Measurements from ENCODE around the gene ALDH3A2.
"Not testable (repeated sequence)": the region's sequence is repeated elsewhere in the genome, so short reads cannot be mapped to it uniquely, and the experiment has no call there.

The ALDH3A2 gene

DNA sequence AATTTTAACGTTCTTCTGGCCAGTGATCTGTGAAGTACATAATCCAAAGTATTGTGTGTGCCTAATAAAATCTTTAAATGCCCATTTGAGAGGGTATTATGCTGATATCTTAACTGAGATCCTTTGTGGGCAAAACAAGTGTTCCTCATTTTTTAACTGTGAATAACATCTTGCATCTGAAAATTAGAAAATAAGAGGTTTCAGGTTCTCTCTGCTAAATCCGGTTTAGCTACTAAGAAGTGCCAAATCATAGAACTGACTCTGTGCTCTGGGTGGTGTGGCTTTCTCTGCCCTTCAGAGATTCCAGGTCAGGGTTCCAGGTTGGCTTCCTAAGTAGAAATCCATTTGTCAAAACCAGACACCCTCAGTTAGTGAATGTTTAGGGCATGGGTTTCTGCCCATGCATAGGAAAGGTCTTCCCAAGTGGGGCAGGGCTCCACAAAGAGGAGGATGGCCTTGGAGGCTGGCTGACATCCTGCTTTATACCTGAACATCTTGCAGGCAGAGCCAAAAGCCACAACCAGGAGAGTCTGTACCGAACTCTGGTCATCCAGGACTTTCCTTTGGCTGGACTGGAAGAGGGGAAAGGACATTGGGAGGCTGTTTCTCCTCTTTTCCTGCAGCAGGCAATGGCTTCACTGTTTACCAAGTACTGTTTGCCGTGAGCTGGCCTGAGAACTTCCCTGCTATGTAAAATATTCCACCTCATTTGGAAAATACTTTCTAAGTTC is 8.5 kb downstream of the ALDH3A2 start:
- Histone ChIP-seq H3K36me3 (ENCODE audit: insufficient read depth, low read length) (peaks cover 34% of the 10 kb centered on the region), H3K9ac (ENCODE audit: low read depth, low read length) (no peak overlapping the region), H3K4me1 (ENCODE audit: insufficient read depth, low read length) (no peaks in the 10 kb centered on the region), H3K9me3 (ENCODE audit: control insufficient read depth, insufficient read depth, low read length) (no peaks in the 10 kb centered on the region; the same call in 1 of the 2 replicates)

DNA sequence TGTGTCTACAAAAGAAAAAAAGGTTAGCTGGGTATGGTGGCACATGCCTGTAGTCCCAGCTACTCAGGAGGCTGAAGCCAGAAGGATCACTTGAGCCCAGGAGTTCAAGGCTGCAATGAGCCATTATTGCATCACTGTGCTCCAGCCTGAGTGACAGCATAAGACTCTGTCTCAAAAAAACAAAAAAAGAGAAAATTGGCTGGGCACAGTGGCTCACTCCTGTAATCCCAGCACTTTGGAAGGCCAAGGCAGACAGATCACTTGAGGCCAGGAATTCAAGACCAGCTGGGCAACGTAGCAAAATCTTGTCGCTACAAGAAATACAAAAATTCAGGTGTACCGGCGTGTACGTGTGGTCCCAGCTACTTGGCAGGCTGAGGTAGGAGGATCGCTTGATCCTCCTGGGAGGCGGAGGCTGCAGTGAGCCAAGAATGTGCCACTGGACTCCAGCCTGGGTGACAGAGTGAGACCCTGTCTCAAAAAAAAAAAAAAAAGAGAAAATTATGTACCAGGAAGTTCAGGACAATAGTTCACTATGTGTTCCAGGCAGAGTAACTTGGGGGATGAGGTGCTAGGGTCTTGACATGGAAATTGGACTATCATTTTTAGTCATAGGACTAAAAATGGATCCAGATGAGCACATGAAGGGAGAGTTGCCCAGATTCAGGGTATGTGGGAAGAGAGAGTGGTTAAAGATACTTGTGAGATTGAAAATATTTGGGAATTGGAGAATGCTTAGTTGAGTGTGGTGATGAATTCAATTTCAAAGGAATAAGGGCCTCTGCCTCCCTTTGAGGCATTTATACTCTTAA is 11.0 kb downstream of the ALDH3A2 start:
- no peak overlapping the region for H3K9ac ChIP-seq (ENCODE audit: low read depth, low read length)
- peaks cover 44% of the 10 kb centered on the region for H3K36me3 ChIP-seq (ENCODE audit: insufficient read depth, low read length)
- H3K9me3 ChIP-seq (ENCODE audit: control insufficient read depth, insufficient read depth, low read length) = no peaks in the 10 kb centered on the region
- H3K4me1 ChIP-seq (ENCODE audit: insufficient read depth, low read length) = peaks cover 11% of the 10 kb centered on the region; the same call in 1 of the 2 replicates

DNA sequence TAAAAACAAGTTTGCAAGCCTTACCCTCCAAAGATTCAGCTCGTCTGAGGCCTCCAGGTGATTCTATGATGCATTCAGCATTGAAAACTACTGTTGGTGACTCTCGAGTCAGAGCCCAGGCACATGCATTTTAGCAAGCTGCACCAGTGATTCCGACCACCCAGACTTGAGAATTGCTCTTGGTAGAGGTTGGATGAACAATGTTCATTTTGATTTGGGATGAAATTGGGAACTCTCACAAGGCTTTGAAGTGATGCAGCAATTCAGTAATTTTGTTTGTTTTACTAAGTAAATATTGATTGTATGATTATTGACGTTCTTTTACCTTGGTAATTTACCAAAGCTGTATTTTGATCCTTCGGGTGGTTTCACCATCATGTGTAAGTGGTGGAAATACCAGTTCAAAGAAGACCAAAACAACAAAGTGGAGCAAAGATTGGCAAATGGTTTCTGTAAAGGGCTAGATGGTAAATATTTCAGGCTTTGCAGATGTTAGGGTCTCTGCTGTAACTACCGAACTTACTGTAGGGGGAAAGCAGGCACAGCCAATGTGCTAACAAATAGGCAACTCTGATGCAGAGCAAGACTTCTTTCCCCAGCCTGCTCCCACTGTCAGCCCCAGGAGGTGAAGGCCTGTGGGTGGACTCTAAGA is 11.8 kb downstream of the ALDH3A2 start:
- H3K9ac ChIP-seq (ENCODE audit: low read depth, low read length) = no peak overlapping the region
- peaks cover 42% of the 10 kb centered on the region for H3K36me3 ChIP-seq (ENCODE audit: insufficient read depth, low read length)
- H3K9me3 ChIP-seq (ENCODE audit: control insufficient read depth, insufficient read depth, low read length) = no peaks in the 10 kb centered on the region
- peaks cover 11% of the 10 kb centered on the region; the same call in 1 of the 2 replicates for H3K4me1 ChIP-seq (ENCODE audit: insufficient read depth, low read length)

DNA sequence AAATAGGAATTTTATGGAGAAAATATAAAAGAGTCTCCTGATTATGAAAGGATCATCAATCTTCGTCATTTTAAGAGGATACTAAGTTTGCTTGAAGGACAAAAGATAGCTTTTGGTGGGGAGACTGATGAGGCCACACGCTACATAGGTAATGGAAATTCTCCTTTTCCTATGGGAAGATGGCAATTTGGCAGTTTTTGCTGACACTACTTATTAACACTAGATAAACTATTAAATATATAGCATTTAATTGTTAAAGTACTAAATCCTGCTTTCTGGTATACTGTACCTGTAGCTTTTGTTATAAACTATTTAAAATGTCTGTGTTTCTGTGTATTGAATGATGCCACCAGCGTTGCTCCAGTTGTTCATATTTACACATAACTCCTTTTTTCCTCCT is 12.6 kb downstream of the ALDH3A2 start:
- Histone ChIP-seq H3K36me3 (ENCODE audit: insufficient read depth, low read length) (peaks cover 43% of the 10 kb centered on the region), H3K9me3 (ENCODE audit: control insufficient read depth, insufficient read depth, low read length) (no peaks in the 10 kb centered on the region), H3K9ac (ENCODE audit: low read depth, low read length) (no peak overlapping the region), H3K4me1 (ENCODE audit: insufficient read depth, low read length) (peaks cover 11% of the 10 kb centered on the region; the same call in 1 of the 2 replicates)

DNA sequence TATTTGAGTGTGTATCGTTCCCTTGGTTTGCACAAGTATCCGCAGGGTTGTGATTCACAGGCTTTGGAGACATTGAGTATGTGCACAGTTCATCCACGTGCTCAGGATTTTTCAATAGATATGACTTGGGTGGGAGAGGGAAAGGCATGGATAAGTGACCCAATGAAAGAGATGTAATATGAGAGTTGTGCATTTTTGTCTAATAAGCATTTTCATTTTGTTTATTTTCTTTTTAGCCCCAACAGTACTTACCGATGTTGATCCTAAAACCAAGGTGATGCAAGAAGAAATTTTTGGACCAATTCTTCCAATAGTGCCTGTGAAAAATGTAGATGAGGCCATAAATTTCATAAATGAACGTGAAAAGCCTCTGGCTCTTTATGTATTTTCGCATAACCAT is 14.5 kb downstream of the ALDH3A2 start:
- H3K9ac ChIP-seq (ENCODE audit: low read depth, low read length) = no peak overlapping the region
- peaks cover 33% of the 10 kb centered on the region for H3K36me3 ChIP-seq (ENCODE audit: insufficient read depth, low read length)
- H3K9me3 ChIP-seq (ENCODE audit: control insufficient read depth, insufficient read depth, low read length) = no peaks in the 10 kb centered on the region
- H3K4me1 ChIP-seq (ENCODE audit: insufficient read depth, low read length) = peaks cover 11% of the 10 kb centered on the region; the same call in 1 of the 2 replicates

DNA sequence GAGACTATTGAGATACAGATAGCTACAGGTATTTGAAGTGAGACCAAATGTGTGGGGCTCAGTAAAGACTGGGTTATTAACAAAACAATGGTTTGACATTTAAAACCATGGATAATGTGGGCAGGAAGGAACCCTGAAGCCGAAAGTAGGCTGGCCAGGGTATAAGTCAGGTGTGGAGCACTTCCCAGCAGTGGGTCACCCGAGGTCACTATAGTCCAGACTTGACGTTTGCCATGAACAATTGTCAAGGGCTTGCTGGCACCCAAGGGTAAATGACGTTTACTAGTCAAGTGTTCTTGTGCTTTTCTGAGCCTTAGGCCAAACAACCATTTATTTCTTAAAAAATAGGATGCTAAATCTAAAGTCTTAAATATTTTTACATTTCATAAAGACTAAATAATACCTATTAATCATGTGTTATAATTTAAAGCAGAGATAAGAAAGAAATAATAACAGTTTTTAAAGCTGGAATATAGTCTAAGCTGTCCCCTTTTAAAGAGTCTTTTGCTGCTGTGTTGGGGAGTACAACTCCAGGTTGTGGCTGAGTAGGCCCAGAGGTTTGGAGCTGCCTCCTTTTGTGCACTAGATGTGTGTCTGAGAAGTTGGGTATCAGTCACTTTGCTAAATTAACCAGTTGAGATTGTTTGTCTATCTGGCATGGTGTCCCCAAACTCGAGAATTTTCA is 15.7 kb downstream of the ALDH3A2 start:
- Histone ChIP-seq H3K36me3 (ENCODE audit: insufficient read depth, low read length) (peaks cover 33% of the 10 kb centered on the region), H3K9me3 (ENCODE audit: control insufficient read depth, insufficient read depth, low read length) (no peaks in the 10 kb centered on the region), H3K9ac (ENCODE audit: low read depth, low read length) (no peak overlapping the region), H3K4me1 (ENCODE audit: insufficient read depth, low read length) (peaks cover 11% of the 10 kb centered on the region; the same call in 1 of the 2 replicates)

DNA sequence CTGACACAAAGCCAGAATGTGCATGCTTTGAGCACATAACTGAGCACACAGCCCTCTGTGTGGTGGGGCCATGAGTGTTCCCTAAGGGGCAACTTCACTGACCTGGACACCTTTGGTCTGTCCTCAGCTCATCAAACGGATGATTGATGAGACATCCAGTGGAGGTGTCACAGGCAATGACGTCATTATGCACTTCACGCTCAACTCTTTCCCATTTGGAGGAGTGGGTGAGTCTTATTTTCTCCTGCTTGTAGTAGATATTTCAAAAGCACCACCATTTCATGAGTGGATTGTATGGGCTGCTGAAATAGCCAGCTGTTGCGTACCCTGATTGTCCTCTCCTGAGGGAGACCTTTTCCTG is 16.2 kb downstream of the ALDH3A2 start:
- H3K36me3 ChIP-seq (ENCODE audit: insufficient read depth, low read length) = peaks cover 32% of the 10 kb centered on the region
- no peaks in the 10 kb centered on the region for H3K9me3 ChIP-seq (ENCODE audit: control insufficient read depth, insufficient read depth, low read length)
- peaks cover 11% of the 10 kb centered on the region; the same call in 1 of the 2 replicates for H3K4me1 ChIP-seq (ENCODE audit: insufficient read depth, low read length)
- no peak overlapping the region for H3K9ac ChIP-seq (ENCODE audit: low read depth, low read length)

DNA sequence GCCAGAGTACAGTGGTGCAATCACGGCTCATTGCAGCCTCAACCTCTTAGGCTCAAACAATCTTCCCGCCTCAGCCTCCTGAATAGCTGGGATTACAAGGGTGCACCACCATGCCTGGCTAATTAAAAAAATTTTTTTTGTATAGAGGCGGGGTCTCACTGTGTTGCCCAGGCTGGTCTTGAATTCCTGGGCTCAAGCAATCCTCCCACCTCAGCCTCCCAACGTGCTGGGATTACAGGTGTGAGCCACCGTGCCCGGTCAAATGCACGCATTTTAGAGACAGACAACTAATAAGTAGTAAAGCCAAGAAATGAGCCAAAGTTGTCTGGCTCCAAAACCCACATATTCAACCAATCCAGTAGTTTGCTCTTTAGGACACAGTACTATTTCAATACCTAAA is 21.1 kb downstream of the ALDH3A2 start:
- not testable (repeated sequence) for H3K4me1 ChIP-seq (ENCODE audit: insufficient read depth, low read length); H3K9me3 ChIP-seq (ENCODE audit: control insufficient read depth, insufficient read depth, low read length); H3K9ac ChIP-seq (ENCODE audit: low read depth, low read length)
- H3K36me3 ChIP-seq (ENCODE audit: insufficient read depth, low read length) = peaks cover 25% of the 10 kb centered on the region

DNA sequence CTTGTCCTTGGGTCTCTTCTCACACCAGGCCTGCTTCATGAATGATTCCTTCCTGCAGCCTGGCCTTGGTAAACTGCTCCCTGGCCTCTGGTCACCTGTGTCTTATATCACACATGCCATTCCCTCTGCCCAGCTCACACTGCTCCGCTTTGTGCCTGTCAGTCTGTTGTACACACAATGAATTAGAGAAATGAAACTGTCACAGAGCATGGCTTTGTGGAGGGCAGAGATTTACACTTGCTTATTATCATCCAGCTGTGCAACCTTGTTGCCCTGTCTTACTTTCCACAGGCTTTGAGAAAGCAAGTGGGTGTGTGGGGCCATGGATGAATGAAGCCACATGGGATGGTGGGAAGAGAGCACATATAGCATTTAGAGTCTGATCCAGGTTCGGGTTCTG is 22.4 kb downstream of the ALDH3A2 start:
- no peak overlapping the region for H3K9ac ChIP-seq (ENCODE audit: low read depth, low read length)
- H3K36me3 ChIP-seq (ENCODE audit: insufficient read depth, low read length) = peaks cover 24% of the 10 kb centered on the region
- H3K9me3 ChIP-seq (ENCODE audit: control insufficient read depth, insufficient read depth, low read length) = peaks cover 9% of the 10 kb centered on the region
- no peaks in the 10 kb centered on the region for H3K4me1 ChIP-seq (ENCODE audit: insufficient read depth, low read length)

DNA sequence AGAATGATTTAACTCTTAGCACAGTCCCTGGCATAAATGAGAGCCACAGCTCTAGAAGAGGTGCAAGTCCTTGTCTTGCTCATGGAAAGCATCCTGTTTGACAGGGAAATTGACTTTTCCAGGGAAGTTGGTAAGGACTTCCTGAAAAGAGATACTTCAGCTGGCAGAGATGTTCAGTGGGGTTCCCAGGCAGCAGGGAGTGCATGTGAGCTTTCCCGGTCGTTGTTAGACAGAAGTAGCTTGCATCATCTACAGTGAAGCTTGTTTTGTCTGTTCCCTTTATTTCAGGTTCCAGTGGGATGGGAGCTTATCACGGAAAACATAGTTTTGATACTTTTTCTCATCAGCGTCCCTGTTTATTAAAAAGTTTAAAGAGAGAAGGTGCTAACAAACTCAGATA is 22.9 kb downstream of the ALDH3A2 start:
- H3K4me1 ChIP-seq (ENCODE audit: insufficient read depth, low read length) = no peaks in the 10 kb centered on the region
- H3K9ac ChIP-seq (ENCODE audit: low read depth, low read length) = no peak overlapping the region
- peaks cover 25% of the 10 kb centered on the region for H3K36me3 ChIP-seq (ENCODE audit: insufficient read depth, low read length)
- peaks cover 14% of the 10 kb centered on the region for H3K9me3 ChIP-seq (ENCODE audit: control insufficient read depth, insufficient read depth, low read length)

DNA sequence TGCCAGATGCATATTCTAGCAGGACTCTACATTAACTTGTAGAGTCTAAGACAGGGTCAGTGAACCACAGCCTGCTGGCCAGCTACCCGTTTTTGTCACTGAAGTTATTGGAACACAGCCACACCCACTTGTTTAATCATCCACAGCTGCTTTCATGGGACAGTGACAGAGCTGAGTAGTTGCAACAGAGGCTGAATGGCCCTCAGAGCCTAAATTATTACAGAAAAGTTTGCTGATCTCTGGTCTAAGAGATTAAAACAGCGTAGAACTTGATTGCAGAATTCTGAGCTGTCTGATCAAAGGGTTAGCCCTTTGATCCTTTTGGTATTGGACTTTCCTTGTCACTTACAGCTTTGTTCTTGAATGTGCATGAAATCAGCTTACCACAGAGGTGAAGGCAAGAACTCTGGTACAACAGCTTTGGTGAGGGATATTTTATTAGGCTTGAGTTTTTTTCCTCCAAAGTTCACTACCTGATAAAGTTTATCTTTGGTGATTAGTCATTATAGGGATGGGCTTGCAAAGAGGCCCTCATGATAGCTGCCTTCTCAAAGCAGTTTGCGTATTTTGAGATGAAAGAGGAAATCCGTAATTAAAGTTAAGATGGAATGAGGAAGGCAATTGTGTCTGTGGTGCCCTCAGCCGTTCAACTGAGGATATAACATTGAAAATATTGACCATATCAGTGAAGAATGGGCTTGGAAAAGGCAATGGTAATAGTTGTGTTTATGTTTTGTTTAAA is 23.6 kb downstream of the ALDH3A2 start:
- H3K9me3 ChIP-seq (ENCODE audit: control insufficient read depth, insufficient read depth, low read length) = peaks cover 20% of the 10 kb centered on the region
- H3K9ac ChIP-seq (ENCODE audit: low read depth, low read length) = no peak overlapping the region
- H3K4me1 ChIP-seq (ENCODE audit: insufficient read depth, low read length) = no peaks in the 10 kb centered on the region
- peaks cover 25% of the 10 kb centered on the region for H3K36me3 ChIP-seq (ENCODE audit: insufficient read depth, low read length)

DNA sequence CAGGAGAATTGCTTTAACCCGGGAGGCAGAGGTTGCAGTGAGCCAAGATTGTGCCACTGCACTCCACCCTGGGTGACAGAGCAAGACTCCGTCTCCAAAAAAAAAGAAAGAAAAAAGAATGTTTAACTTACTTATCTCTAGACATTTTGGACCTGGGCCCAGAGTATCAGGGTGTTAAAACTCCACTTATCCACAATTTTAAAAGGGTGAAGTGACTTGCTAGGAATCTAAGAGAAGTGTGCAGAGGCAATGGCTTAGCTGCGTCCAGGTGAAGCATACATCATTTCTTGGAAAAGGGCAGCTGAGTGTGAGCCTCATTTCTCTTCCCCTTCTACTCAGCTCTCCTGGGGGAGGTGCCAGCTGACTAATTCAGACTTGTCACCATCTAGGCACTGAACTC is 25.1 kb downstream of the ALDH3A2 start:
- Histone ChIP-seq H3K9me3 (ENCODE audit: control insufficient read depth, insufficient read depth, low read length) (peaks cover 31% of the 10 kb centered on the region), H3K36me3 (ENCODE audit: insufficient read depth, low read length) (peaks cover 32% of the 10 kb centered on the region), H3K9ac (ENCODE audit: low read depth, low read length) (no peak overlapping the region), H3K4me1 (ENCODE audit: insufficient read depth, low read length) (no peaks in the 10 kb centered on the region)

DNA sequence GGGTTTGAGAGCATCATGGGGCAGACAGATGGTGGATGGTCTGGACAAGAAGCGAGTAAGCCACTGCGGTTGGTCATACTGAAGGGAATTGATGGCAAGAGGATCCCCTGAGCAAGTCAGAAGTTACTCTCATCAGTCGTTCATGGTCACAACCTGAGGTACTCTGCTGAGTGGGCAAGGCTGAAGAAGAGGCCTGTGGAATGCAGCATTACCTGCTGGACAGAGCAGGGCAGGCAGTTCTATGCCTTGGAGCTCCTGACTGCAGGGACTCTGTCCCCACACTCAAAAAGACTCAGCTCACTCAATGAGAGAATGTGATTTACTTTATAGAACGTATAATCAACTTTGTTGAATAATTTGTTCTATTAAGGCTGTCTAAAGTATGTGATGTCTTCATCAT is 28.3 kb downstream of the ALDH3A2 start:
- Histone ChIP-seq H3K9ac (ENCODE audit: low read depth, low read length) (no peak overlapping the region), H3K9me3 (ENCODE audit: control insufficient read depth, insufficient read depth, low read length) (peaks cover 45% of the 10 kb centered on the region), H3K4me1 (ENCODE audit: insufficient read depth, low read length) (no peaks in the 10 kb centered on the region), H3K36me3 (ENCODE audit: insufficient read depth, low read length) (peaks cover 29% of the 10 kb centered on the region)
